ENCODE results near the gene TRIM26. TPM values are rescaled to one million over a fixed set of nuclear protein-coding genes. Genes with fewer than 3 reads are reported as not detected.

TRIM26 gene
- polyA plus RNA-seq, 1 of the 3 experiments (the other 2 are of a cell fraction): 26.1 TPM

GRCh38 chr6:30184417-30185031 lies 28.7 kb downstream of the TRIM26 start (continued):
- TF ChIP-seq ZBTB33 (IDR thresholded peaks at IDR 0.05; ENCODE audit: borderline replicate concordance, low read depth) (no peak), RXRA (IDR thresholded peaks at IDR 0.05; ENCODE audit: borderline replicate concordance, low read depth) (no peak), RAD21 (IDR thresholded peaks at IDR 0.05; ENCODE audit: low read length) (no peak), CTCF (IDR thresholded peaks at IDR 0.05) (no peak)
- TF ChIP-seq, protein P1, sequence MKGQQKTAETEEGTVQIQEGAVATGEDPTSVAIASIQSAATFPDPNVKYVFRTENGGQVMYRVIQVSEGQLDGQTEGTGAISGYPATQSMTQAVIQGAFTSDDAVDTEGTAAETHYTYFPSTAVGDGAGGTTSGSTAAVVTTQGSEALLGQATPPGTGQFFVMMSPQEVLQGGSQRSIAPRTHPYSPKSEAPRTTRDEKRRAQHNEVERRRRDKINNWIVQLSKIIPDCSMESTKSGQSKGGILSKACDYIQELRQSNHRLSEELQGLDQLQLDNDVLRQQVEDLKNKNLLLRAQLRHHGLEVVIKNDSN (IDR thresholded peaks at IDR 0.05; ENCODE audit: borderline replicate concordance, low read depth): no peak
- TF ChIP-seq, protein P2, sequence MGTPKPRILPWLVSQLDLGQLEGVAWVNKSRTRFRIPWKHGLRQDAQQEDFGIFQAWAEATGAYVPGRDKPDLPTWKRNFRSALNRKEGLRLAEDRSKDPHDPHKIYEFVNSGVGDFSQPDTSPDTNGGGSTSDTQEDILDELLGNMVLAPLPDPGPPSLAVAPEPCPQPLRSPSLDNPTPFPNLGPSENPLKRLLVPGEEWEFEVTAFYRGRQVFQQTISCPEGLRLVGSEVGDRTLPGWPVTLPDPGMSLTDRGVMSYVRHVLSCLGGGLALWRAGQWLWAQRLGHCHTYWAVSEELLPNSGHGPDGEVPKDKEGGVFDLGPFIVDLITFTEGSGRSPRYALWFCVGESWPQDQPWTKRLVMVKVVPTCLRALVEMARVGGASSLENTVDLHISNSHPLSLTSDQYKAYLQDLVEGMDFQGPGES (IDR thresholded peaks at IDR 0.05; ENCODE audit: low read depth, low read length): no peak

GRCh38 chr6:30180145-30180544 lies 33.1 kb downstream of the TRIM26 start:
- Histone ChIP-seq H3K27ac (ENCODE audit: low read depth in 2 of 2, low read length in 1 of 2) (no peak overlapping the region), H3K9me2 (no peaks in the 10 kb centered on the region), H3K36me3 (replicated peaks in 1 of 2; ENCODE audit: control insufficient read depth in 1 of 2, insufficient read depth in 2 of 2, low read length in 1 of 2) (peaks cover 0 to 4% of the 10 kb centered on the region in 2 experiments), H3K4me3 (ENCODE audit: low read depth in 2 of 2, low read length in 1 of 2) (no peak overlapping the region), H3K79me2 (ENCODE audit: insufficient read depth) (no peaks in the 10 kb centered on the region), H4K20me1 (ENCODE audit: insufficient read depth) (no peaks in the 10 kb centered on the region), H3K9ac (no peak overlapping the region), H3K9me3 (peaks cover 10% of the 10 kb centered on the region; the same call in 1 of the 2 replicates), H2AFZ (ENCODE audit: low read depth) (no peak overlapping the region), H3K4me1 (ENCODE audit: control insufficient read depth in 1 of 2, insufficient read depth in 2 of 2, low read depth in 1 of 2, low read length in 1 of 2) (no peaks in the 10 kb centered on the region), H3K4me2 (no peak overlapping the region), H3K27me3 (ENCODE audit: insufficient read depth) (peaks cover 7% of the 10 kb centered on the region), H3F3A (replicated peaks; ENCODE audit: insufficient read depth) (no peaks in the 10 kb centered on the region)
- POLR2A ChIA-PET: no interaction called here
- TF ChIP-seq, protein P1 (IDR thresholded peaks at IDR 0.05; ENCODE audit: borderline replicate concordance, low read depth): no peak
- TF ChIP-seq NRF1 (IDR thresholded peaks at IDR 0.05; ENCODE audit: low read depth, low read length): no peak
- TF ChIP-seq TCF12 (IDR thresholded peaks at IDR 0.05): no peak
- TF ChIP-seq, protein P3, sequence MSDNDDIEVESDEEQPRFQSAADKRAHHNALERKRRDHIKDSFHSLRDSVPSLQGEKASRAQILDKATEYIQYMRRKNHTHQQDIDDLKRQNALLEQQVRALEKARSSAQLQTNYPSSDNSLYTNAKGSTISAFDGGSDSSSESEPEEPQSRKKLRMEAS (IDR thresholded peaks at IDR 0.05; ENCODE audit: low read depth): no peak
- TF ChIP-seq RXRA (IDR thresholded peaks at IDR 0.05; ENCODE audit: borderline replicate concordance, low read depth): no peak
- TF ChIP-seq REST (IDR thresholded peaks at IDR 0.05; ENCODE audit: low read depth, low read length): no peak
- TF ChIP-seq EZH2phosphoT487 (IDR thresholded peaks at IDR 0.05; ENCODE audit: borderline replicate concordance, low read depth): no peak
- no peak for TF ChIP-seq NFIC (IDR thresholded peaks at IDR 0.05; ENCODE audit: borderline replicate concordance)
- WGBS (ENCODE audit: low lambda C conversion rate): 4% methylated on average over 1 of the region's 1 CpG
- CTCF ChIA-PET: no interaction called here
- DNase-seq: no peak

Measured in SK-N-SH (cell line).